ENCODE data around the gene SNAPC3. TPM values are rescaled to one million over a fixed set of nuclear protein-coding genes. Genes with fewer than 3 reads are reported as not detected.
"Not testable (repeated sequence)": the region's sequence is repeated elsewhere in the genome, so short reads cannot be mapped to it uniquely, and the experiment has no call there.

The SNAPC3 gene
- total RNA-seq, 1 donor = 43.3 TPM

DNA sequence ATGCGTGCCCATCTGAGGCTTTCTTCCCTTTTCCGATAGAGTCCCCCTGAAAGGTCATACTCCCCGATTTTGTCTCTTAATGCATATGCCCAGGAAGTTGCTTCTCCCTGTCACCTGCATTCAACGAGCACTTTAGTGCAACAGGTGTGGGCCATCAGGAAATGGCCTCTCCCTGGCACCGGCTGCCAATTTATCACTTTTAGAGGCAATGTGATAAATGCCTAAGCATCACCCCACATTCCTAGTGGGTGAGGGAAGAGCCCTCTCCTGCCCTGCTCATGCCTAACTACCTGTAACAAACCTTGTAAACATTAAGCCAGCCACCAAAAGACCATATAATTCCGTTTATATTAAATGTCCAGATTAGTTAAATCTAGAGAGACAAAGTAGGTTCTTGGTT lies 1.1 kb upstream of the SNAPC3 start:
- TF ChIP-seq, protein P1, sequence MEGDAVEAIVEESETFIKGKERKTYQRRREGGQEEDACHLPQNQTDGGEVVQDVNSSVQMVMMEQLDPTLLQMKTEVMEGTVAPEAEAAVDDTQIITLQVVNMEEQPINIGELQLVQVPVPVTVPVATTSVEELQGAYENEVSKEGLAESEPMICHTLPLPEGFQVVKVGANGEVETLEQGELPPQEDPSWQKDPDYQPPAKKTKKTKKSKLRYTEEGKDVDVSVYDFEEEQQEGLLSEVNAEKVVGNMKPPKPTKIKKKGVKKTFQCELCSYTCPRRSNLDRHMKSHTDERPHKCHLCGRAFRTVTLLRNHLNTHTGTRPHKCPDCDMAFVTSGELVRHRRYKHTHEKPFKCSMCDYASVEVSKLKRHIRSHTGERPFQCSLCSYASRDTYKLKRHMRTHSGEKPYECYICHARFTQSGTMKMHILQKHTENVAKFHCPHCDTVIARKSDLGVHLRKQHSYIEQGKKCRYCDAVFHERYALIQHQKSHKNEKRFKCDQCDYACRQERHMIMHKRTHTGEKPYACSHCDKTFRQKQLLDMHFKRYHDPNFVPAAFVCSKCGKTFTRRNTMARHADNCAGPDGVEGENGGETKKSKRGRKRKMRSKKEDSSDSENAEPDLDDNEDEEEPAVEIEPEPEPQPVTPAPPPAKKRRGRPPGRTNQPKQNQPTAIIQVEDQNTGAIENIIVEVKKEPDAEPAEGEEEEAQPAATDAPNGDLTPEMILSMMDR (IDR thresholded peaks at IDR 0.05; ENCODE audit: insufficient read depth, low read length) = no peak
- DNase-seq (ENCODE audit: low read depth) = no peak

DNA sequence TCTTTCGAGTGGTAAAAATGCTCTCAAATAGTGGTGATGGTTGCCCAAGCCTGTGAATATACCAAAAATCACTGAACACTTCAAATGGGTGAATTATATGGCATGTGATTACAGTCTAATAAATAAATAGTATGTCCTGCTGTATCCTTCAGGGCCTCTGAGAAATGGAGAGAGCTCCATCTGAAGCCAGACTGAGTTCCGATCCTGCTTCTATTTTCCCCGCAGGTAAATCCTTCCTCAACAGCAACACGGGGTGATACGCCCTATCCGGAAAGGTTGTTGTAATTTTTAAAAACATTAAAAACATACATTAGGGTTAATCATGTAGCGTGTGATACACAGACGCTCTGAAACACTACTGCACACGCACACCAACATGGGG lies 695 bp upstream of the SNAPC3 start:
- no peak for DNase-seq (ENCODE audit: low read depth)
- H3K4me3 ChIP-seq (ENCODE audit: low read depth, low read length) = peak overlapping the region; percentile 98
- TF ChIP-seq, protein P1 (IDR thresholded peaks at IDR 0.05; ENCODE audit: insufficient read depth, low read length) = no peak

More for the DNA sequence above, 1.1 kb upstream of the SNAPC3 start:
- no peak overlapping the region for H3K4me3 ChIP-seq (ENCODE audit: low read depth, low read length)

DNA sequence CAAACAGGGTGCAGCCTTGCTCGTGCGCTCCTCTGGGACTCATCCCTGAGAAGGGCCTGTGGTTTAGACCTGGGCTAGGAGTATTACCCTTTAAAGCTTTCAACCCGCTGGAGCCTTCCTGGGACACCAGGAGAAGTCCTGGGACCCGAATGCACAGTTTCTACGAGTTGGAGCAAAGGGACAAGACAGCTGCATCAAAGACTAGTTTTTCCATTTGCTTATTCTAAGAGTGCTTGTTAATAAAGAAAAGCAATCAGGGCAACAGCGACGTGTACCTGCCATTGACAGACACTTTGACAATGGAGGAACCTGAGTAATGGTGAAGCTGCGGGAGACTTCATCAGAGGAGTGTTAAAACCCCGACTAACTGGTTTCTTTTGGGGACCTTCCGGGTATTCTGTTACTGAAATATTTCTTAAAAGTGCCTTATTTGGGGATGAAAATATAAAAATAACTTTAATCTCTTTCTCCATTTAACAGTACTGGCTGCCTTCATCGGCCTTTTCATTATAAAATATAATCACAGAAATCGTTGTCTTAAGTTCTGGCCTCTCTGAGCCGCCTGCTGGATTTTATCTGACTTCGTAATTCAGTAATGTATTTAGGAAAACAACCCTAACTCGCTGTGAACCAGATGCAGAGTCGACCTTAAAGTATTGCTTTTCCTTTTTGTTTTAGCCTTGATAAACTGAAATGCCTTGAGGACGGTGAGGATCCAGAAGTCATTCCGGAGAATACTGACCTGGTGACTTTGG lies 732 bp downstream of the SNAPC3 start:
- H3K4me3 ChIP-seq (ENCODE audit: low read depth, low read length) = peak overlapping the region; percentile 98
- peak; percentile 61 for DNase-seq (ENCODE audit: low read depth)

DNA sequence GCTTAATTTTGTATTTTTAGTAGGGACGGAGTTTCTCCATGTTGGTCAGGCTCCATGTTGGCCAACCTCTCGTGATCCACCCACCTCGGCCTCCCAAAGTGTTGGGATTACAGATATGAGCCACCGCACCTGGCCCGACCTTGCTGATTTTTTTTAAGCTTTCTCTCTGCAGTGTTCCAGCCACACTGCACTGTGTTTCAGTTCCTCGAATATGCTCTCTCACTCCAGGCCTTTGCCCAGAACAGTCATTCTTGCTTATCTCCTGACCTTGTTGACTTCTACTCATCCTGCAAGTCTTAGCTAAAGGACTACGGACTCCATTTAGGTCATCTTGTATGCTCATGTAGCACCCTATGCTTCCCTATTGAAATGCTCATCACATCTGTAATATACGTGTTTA lies 3.3 kb downstream of the SNAPC3 start:
- no peak overlapping the region for H3K4me3 ChIP-seq (ENCODE audit: low read depth, low read length)
- no peak for DNase-seq (ENCODE audit: low read depth)
- TF ChIP-seq, protein P1 (IDR thresholded peaks at IDR 0.05; ENCODE audit: insufficient read depth, low read length) = no peak

More for the DNA sequence above, 732 bp downstream of the SNAPC3 start:
- TF ChIP-seq, protein P1 (IDR thresholded peaks at IDR 0.05; ENCODE audit: insufficient read depth, low read length) = peak; percentile 47

DNA sequence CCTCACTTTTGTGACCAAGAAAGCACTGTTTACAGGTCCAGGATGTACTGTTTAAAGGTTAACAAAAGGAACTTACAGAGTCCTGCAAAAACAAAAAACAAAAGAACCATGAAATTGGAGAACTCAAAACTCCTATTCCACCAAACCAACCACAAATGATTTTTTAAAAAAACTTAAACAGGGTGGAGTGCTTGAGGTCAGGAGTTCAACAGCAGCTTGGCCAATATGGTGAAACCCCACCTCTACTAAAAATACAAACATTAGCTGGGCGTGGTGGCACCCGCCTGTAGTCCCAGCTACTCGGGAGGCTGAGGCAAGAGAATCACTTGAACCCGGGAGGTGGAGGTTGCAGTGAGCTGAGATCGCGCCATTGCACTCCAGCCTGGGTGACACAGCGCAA lies 5.0 kb downstream of the SNAPC3 start:
- not testable (repeated sequence) for DNase-seq (ENCODE audit: low read depth); H3K4me3 ChIP-seq (ENCODE audit: low read depth, low read length)

DNA sequence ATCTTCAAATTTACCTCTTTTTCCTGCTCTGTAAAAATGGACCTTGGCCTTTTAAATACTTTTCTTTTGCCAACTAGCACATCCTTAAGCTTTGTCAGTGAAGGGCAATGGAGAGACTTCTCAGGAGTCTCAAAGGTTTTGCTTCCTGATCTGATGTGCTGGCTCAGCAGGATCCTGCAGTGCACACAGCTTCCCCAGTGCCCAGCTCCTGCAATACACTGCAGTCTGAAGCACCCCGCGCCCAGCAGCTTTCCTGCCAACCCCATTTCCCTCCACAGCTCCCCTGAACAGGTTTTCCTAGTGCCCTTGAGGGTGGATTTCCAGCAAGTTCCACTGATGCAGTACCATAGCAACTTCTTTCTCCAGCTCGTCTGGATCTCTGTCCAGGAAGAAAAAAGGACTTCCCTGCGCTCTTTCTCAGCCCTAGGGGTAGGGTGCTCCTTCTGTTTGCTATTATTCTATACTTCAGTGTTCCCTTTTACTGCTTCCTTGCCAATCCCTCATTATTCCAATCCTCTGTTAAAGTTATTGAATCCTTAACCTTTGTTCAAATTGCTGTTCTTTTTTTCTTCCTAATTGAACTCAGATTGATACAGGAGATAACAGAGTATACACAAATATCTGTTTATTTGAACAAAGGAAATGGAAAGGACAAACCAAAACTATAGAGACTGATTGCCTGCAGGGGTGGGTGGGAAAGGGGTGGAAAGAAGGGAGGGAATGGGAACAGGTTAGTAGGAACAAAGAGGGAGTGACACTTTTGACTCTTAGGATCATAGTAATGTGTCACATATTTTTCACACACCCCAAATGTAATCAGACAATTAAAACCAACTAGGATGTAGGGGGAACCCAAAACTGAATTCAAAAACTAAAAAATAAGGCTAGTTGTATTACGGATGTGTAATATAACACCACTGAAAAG lies 8.5 kb downstream of the SNAPC3 start:
- no peak overlapping the region for H3K4me3 ChIP-seq (ENCODE audit: low read depth, low read length)
- DNase-seq (ENCODE audit: low read depth) = no peak
- TF ChIP-seq, protein P1 (IDR thresholded peaks at IDR 0.05; ENCODE audit: insufficient read depth, low read length) = no peak

DNA sequence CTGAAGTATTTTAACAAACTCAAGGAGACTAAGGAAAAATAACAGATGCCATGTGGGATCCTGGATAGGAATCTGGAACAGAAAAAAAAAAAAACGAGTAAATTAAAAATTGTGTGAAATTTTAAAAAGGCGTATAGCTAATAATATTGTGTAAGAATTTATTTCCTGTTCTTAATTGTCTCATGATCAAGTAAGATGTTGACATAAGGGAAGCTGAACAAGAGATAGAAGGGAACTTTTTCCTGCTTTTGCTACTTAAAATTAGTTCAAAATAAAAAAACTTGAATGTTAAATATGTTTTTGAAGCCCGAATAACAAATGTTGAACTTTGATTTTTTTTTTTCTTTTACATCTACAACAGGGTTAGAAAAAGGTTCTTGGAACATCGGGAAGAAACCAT lies 10.5 kb downstream of the SNAPC3 start:
- TF ChIP-seq, protein P1 (IDR thresholded peaks at IDR 0.05; ENCODE audit: insufficient read depth, low read length) = no peak
- H3K4me3 ChIP-seq (ENCODE audit: low read depth, low read length) = no peak overlapping the region
- DNase-seq (ENCODE audit: low read depth) = no peak
